T-helper 2 cell (primary cell): ENCODE data around the gene PID1.
"Not testable (repeated sequence)": the region's sequence is repeated elsewhere in the genome, so short reads cannot be mapped to it uniquely, and the experiment has no call there.

ENCODE experiments used
- DNase-seq, 5 experiments: peaks; one replicate each; pipeline versions ENCODE4 v3.0.0 to v3.0.0-alpha.2; 2012 to 2022

Gene PID1

DNA sequence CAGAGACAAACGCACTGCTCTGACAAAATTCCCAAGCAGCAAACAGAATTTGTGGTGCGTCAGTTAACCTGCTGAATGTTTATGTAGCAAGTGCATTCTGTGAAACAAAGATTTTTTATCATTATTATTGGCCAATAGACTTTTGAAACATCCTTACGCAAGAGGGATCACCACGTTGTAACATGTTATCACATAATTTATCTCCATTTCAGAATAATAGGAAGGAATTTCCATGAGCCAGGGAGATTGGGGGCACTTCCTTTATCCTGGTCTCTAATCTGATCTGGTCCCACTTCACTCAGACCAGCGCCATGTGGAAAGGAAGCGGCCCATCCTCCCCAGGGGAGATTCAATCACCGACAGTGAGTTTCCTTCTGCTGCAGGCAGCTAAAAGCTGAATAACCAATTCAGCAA lies 166.1 kb downstream of the PID1 start:
- no peak for DNase-seq

DNA sequence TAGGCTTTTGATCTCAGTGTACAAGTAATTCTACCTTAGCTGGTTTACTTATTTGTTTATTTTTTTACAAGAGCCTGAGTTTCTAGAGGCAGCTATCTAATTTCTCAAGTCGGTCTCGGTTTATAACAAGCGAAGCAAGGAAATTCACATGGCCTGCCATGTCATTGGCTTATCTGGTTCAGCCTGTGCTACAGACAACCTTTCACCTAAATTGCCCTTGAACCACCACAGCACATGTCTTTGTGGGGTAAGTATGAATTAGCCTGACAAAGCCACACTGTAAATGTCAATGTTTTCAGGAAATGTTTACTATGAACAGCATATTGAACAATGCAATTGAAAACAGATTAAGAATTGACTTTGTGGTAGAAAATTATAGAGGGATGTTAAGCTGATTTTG lies 167.1 kb downstream of the PID1 start:
- no peak for DNase-seq

DNA sequence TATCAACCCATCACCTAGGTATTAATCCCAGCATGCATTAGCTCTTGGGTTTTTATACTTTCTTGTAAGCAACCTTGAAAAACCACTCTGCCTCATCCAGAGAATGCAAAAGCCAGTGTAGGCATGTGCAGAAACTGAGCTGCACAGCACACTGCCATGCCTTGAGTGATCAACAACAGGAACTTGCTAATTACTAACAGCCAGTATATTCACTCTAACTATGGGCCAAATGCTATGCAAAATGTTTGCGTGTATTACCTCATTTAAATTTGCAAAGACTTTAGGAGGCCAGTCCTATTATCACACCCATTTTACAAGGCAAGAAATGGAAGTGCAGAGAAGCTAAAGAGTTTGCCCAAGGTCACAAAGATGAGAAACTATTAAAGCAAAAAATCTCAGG lies 169.8 kb downstream of the PID1 start:
- DNase-seq = no peak

GRCh38 chr2:229099231-229099630 lies 171.9 kb downstream of the PID1 start:
- no peak for DNase-seq

- DNase-seq = no peak
These were observed 172.3 kb downstream of the PID1 start for GRCh38 chr2:229098801-229099200.

DNA sequence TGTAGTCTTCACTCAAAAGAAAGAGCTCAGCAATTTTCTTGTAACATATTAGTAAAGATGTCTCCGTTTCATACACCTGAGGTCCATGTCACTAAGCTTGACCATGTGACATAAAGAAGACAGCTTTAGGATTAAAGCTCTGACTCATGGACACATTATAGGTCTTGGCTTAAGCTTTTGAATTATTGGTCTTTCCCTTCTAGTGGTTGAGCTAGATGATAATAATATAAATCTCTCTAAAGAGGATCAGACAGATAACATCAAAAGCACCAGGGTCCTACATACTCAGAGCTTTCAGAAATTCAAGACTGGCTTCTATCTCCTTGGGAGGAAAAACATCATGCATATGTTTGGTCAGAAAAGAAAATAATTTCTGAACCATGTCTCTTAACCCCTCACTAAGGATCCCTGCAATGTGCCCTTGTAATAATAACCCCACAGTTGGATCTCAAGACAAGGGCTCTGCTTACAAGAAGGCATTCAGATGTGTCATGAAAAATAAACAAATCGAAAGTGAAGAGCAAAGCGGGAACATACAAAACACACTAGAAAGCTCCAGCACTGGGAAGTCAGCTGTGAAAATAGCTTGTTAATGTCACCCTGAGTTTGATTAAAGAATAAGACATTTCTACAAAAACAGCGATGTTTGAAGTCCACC lies 174.5 kb downstream of the PID1 start:
- no peak for DNase-seq

DNA sequence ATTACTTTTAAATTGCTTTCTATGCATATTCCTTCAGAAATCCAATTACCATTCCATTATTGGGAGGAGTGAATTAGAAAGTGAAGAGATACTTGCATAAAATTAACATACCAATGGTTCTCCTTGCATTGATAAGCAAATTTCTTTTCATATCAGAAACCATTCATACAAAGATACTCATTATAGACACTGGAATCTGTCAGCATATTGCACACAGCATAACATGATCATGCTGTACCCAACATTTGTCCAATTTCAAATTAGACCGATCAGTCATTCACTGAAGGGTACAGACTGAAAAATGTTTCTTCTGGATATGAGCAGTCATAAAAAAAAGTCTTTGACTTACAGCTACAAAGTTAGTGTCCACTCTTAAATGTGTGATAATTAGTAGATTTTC lies 175.6 kb downstream of the PID1 start:
- DNase-seq = no peak

GRCh38 chr2:229090225-229090624 lies 180.9 kb downstream of the PID1 start:
- DNase-seq = no peak

DNA sequence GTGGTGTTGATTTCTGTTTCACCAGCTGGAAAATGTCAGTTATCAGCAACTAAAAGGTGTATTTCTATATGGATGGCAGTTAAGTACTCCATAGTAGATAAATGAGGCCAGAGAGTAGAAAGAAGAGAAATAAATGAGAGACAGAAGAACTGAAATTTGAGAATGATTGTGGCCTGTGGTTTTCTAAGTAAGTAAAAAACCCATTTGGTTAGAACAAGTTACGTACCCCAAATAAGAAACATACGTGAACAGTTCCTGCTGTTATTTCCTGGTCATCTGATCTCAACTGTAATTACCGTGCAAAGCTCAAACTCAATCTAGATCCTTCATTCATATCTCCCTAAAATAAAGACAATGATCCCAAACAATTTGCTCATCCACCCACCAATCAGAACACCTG lies 181.3 kb downstream of the PID1 start:
- no peak for DNase-seq

DNA sequence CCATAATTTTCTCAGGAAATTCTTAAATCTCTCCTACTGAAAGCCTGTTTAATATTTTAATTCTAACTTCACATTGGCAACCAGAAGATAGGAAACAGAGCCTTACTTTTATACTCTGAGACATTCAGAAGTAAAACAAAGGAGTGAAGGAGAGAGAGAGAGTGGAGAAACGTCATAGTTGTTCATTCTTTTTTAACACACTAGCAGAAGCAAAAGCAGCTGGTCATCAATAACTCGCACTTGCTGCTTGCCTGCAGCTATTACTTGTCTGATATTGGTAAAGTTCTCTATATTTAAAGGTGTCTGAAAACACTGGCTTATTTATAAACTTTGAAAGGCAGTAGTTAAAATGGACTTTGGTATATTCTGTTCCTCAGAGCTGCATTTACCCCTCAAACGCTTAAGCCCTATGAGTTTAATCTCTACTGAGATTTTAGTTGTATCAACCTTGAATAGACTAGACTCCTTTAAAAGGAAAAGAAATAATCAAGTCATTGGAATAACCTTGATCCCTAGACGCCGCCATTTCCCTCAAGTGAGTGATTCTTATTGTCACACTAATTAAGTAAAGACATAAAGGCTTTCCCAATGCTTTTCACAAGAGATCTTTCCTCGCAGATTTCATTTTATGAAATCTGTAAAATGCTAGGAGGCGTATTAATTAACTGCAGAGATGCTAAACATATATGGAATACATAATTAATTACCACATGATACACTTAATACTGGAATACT lies 182.0 kb downstream of the PID1 start:
- no peak for DNase-seq

- no peak for DNase-seq
These were observed 182.6 kb downstream of the PID1 start for GRCh38 chr2:229088517-229088913.

DNA sequence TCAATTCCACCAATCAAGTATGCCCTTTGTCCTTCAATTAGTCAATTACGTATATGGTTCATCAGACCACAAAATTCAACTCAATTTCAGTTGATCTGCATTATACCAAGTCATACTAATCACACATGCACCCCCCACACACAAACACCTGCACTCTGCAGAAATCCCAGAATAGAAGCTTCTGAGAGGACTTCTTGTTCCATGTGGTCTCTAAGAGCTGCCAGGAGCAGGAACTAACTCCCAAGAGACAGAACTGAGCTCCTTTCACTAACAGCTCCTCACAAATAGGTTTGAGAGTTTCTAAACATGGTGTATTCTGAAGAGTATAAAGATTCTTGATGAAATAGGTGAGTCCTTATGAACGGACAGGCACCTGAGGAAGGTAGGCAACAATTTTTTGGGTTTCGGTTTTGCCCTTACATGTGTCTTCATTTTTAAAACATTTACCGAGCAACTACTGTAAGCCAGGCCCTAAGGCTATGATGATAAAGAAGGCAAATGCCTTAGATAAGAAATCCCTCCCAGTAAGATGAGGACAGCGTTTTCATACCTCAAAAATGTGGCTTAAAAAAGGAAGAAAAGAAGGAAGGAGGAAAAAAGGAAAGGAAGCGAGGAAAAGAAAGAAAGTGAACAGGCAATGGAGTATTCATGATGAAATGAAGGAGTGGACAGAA lies 183.1 kb downstream of the PID1 start:
- no peak for DNase-seq

GRCh38 chr2:229087267-229087666 lies 183.8 kb downstream of the PID1 start:
- DNase-seq = no peak

DNA sequence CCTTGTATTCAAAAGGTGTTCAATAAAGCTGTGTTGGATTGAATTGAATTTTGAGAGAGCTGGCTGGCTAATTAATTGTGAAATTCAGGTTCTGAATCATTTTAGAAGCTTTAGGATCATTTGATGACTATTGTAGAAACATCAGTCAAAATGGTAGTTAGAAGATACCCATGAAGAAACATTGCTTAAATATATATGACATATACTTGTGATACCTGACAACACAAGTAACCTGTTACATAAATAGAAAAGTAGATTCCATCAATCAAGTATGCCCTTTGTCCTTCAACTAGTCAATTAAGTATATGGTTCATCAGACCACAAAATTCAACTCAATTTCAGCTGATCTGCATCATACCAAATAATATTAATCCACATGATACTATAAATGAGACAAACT lies 185.6 kb downstream of the PID1 start:
- DNase-seq = no peak

- DNase-seq = no peak
These were observed 186.6 kb downstream of the PID1 start for GRCh38 chr2:229084447-229084846.

DNA sequence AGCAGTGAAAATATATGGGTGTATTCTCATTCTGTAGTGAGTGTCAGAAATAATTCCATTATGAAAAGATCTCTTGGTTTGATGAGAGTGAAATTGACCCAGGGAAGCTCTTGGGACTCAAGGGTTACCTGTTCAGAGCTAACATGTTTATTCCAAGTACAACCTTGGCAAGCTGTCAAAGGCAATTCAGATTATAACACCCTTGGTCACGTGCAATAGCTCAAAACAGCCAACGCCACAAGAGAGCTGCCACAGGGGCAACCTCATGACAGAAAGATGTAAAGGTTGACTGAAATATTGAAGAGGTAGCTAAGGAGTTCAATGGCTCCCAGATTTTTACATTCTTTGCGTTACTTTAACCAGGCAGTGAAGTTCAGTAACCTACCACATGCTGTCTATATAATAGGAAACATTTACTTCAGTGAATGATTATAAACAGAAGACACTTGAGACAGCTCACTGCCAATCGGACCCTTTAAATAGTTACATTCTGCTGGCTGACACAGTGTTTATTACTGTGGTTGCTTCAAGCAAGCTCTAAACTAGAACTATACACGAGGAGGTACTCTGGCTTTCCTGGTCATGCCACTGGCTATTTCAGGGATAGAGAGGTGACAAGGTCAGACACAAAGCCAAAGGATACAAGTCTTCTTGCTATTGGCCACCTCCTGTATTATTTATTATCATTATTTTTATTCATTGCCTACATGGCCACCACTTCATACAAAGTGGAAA lies 187.3 kb downstream of the PID1 start:
- no peak for DNase-seq

DNA sequence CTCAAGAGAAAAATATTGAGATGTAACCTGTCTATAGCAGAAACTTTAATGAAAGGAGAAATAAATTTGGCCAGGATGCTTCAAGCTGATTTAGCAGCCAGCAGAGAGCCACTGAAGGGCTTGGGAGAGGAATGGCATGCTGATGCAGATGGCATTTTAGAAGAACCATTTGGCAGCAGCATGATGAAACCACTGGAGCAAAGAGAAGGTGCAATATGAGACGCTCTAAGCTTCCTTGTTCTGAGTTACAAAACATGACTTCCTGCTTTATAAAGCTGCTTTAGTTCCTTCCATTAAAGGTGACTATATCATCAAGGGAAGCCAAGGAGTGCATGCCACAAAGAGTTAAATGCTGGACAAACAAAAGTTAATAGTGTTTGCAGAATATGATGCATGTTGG lies 189.7 kb downstream of the PID1 start:
- no peak for DNase-seq

GRCh38 chr2:229080172-229080571 lies 190.9 kb downstream of the PID1 start:
- no peak for DNase-seq

DNA sequence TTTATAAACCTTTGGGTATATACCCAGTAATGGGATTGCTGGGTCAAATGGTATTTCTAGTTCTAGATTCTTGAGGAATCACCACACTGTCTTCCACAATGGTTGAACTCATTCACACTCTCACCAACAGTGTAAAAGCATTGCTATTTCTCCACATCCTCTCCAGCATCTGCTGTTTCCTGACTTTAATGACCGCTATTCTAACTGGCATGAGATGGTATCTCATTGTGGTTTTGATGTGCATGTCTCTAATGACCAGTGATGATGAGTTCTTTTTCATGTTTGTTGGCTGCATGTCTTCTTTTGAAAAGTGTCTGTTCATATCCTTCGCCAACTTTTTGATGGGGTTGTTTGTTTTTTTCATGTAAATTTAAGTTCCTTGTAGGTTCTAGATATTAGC lies 194.2 kb downstream of the PID1 start:
- DNase-seq = not testable (repeated sequence)

DNA sequence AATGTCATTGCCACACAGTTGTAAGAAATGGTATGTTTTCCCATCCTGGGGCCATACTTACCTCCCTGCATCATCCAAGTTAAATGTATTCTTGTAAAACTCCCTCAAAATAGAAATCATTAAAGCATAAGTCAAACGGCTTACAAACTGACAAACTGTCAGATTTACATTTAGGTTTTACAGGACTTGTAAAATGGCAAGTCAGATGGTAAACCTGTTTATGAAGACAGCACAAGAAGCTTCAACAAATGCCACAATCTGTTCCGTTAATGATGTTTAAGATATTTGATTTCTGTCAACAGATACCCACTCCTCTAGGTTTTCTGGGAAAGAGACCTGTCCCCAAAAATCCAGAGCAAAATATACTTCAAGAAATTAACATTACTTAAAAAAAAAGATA lies 197.2 kb downstream of the PID1 start:
- DNase-seq = no peak

- DNase-seq = no peak
These were observed 199.7 kb downstream of the PID1 start for GRCh38 chr2:229071292-229071976.

DNA sequence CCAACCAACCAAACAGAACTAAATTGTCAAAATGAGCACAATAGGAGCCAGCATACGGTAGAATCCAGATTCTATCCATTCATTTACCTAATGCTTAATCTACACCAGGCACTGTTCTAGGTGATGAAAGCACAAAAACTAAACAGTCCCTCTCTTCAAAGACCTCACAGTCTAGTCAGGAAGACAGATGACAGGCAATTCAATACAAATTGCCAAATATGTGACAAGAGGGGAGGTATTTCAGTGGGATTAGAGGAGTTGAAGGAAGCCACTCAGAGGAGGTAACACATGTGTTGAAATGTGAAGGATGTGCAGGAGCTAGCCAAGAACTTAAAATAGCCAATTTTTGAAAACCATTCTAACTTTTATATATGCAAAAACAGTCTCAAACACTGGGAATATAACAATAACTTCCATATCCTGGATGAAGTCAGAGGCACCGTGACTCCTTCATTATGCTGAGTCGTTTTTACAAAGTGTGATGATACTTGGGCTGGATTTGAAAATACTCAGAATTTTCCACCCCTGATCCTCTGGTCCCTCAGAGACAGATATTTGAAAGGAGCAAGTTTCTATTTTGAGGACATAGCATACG lies 204.9 kb downstream of the PID1 start:
- no peak for DNase-seq
